Medulla oblongata (tissue), 1 donor: ENCODE data around the gene C2CD4C.
"Not testable (repeated sequence)": the region's sequence is repeated elsewhere in the genome, so short reads cannot be mapped to it uniquely, and the experiment has no call there.

Experiments used
- DNase-seq: peaks from one replicate; pipeline ENCODE4 v3.0.0-alpha.2; 2015; ENCODE audit errors: extremely low spot score

C2CD4C gene

GRCh38 chr19:413756-414420 lies 4.9 kb upstream of the C2CD4C start:
- no peak for DNase-seq

- no peak for DNase-seq
These were observed 3.7 kb upstream of the C2CD4C start for GRCh38 chr19:412356-413355.

DNA sequence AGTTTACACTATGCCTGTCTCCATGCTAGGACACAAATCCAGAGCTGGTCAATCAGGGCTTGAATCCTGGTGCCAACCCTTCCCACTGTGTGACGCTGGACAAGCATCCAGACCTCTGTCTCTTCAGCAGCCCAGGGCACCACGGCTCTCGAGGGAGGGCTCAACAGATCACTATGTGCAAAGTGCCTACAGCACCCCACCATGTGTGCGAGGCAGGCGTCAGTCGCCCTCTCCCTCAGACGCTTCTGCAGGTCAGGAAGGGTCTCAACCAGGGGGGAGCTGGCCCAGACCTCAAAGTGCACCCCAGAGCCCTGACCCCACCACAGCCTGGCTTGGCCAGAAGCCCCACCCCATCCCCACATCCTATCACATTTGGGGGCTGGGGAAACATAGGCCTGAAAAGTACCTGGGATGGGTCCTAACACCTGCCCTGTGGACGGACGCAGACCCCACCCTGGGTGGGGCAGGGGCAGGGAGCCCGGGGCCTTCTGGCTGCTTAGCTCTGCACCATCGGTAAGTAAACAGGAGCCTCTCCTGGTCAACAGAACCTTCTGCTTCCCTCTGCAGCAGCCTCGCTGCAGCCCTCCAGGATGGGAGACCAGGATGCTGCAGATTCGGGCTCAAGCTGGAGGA lies 2.9 kb upstream of the C2CD4C start:
- no peak for DNase-seq

DNA sequence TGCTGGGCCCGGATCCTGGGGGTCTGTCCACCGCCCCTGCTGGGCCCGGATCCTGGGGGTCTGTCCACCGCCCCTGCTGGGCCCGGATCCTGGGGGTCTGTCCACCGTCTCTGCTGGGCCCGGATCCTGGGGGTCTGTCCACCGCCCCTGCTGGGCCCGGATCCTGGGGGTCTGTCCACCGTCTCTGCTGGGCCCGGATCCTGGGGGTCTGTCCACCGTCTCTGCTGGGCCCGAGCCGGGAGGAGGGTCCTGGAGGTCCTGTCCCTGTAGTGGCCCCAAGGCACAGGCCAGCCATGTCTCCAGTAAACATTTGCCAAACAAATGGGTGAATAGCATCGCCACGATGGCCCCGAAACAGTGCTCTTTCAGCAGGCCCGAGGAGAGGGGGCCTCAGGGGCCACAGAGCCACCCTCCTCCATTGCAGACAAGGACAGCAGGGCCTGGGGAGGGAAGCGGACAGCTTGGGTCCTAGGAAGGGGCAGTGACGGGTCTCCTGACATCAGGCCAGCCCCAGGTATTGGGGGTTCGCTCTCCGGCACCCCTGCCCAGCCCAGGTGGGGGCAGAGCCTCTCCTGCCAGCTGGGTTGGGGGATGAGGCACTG lies 2.3 kb upstream of the C2CD4C start:
- not testable (repeated sequence) for DNase-seq

DNA sequence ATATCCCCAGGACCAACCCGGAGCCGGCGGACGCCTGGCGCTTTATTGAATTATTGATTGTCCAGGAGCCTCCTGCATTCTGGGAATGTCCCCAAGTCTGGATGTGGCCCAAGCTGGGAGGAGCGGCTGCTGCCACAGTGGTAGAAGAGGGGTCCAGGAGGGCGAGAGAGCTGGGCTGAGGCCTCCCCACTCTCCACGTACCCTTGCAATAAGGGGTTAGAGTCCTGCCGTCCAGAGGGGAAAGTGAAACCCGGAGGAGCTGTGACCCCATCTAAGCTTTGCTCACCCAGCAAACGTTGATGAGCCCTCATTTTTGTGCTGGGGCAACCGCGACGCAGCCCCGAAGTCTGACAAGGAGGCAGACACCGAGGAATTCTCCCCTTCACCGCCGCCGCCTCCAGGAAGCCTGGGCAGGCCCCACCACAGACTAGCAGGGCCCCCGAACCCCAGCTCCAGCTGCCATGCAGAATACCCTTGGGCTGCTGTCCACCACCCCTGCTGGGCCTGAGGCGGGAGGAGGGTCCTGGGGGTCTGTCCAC lies 1.4 kb upstream of the C2CD4C start:
- no peak for DNase-seq

GRCh38 chr19:409516-410242 lies 732 bp upstream of the C2CD4C start:
- DNase-seq = no peak

GRCh38 chr19:408441-408901 lies 476 bp downstream of the C2CD4C start:
- DNase-seq = no peak

- DNase-seq = no peak
These were observed 1.2 kb downstream of the C2CD4C start for GRCh38 chr19:407511-408440.

DNA sequence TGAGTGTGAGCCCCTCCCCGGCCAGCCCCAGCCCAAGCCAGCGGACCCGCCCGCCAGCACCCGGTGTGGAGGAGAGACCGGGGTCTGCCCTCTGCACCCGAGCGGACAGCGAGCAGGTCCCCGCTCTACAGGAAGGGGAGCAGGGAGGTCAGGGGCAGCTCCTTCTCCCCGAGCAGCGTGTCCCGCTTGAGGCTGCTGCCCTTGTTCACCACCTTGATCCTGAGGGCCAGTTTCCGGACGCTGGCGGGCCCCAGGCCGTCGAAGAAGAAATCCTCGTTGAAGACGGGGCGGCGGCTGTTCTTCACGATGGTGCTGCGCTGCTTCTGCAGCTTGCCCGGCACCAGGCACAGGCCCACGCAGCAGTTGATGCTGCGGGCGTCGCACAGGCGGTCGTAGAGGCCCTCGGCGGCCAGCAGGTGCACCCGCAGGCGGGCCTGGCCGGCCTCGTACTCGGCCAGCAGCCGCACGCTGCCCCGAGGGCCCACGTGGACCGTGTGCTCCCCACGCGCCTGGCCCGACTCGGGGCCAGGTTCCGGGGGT lies 1.9 kb downstream of the C2CD4C start:
- no peak for DNase-seq

DNA sequence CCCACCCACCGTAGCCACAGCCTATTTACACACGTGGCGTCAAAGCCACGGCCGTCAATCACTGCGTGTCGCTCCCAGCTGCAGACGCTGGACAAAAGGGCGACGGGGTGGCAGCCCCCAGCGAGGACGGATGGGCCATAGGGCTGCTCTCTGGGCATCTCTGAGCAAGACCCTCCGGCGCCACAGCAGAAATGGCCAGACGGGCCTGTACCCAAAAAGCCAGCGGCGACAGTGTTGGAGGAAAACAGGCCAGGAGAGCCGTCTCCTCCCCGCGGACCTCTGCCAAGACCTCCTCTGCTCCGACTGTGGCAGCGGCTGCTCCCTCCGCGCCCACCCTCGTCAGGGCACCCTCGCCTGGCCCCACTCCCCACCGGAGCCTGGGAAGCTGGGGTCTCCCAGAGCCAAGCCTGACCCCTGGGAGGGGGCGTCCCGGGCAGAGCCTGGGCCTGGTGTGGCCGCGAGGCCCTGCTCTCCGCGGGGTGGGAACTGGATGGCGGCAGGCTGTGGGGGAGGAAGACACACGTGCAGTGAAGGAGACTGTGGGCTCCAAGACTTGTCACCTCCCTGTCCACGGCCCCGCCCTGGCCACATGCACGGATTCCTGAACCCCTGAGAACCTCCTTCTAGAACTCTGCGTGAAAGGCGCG lies 2.7 kb downstream of the C2CD4C start:
- no peak for DNase-seq

DNA sequence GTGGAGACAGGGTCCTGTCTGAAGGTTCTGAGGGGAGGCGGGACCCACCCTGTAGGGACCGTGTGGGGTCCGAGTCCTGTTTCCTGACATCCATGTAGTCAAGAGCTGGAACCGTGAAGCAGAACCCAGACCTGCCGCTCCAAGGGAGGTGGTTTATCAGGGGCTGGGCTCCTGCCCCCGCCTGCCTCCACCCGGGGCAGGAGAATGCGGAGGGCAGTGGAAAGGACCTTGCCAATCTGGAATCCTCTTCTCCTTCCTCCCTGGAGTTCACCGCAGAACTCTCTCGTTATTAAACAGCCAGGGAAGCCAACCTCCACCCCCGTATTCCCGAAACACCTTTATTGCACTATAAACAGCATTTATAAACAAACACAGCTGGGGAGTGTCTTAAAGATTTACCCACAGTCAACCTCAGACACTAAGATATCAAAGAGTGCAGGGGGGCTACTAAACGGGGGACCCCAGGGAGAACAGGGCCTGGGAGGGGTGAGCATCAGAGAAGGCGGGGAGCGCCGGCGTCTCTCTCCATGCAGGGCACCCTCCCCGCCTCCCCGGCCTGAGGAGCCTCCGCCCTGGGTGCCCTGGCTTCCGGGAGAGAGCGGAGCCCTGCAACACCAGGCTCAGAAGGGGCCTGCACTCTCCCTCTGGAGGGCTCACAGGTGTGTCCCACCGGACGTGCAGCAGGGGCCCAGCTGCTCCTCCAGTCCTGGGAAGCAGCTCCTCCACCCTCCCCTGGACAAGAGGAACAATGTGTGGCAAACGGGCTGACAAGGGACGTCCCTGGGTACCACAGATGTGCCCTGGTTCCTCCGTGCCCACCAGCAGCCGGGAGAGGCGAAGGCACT lies 3.6 kb downstream of the C2CD4C start:
- DNase-seq = no peak

GRCh38 chr19:403221-404027 lies 5.5 kb downstream of the C2CD4C start:
- no peak for DNase-seq

DNA sequence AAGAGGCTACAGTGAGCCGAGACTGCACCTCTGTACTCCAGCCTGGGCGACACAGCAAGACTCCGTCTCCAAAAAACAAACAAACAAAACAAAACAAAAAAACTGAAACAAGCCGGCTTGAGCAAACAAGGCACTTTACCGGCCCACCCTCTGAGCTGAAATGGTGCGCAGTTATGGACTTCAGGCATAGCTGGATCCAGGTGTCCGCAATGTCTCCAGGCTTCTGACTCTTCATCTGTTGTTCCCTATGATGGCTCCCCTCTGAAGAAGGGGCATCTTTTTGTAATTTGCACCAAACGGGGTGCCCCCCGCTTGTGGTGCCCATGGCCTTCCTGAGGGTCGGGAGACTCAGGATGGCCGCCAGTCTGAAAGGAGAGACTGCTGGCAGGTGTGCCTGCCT lies 6.2 kb downstream of the C2CD4C start:
- no peak for DNase-seq

GRCh38 chr19:401866-402511 lies 7.0 kb downstream of the C2CD4C start:
- DNase-seq = no peak

GRCh38 chr19:400976-401865 lies 7.7 kb downstream of the C2CD4C start:
- DNase-seq = no peak

DNA sequence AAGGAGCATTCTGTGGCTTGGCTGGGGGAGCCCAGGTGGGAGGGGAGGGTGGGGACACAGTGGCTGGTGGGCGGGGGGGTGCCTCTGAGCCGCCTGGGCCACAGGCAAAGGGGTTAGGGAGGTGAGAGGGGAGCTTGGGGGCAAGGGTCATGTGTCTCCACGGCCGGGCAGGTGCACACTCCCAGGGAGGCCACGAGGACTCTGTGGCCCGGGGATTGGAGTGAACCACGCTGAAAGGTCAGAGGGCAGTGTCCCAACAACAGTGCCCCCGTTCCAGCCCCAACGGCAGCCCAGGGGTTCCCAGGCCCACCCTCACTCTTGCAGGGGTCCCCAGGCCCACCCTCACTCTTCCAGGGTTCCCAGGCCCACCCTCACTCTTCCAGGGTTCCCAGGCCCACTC lies 9.6 kb downstream of the C2CD4C start:
- no peak for DNase-seq
